Adrenal gland (tissue), 12 donors: ENCODE data around the gene CEP85L. TPM values are rescaled to one million over a fixed set of nuclear protein-coding genes. Genes with fewer than 3 reads are reported as not detected.

Source experiments
- DNase-seq, 7 donors: peaks; one replicate each; pipeline ENCODE4 v3.0.0-alpha.2; 2019 to 2020
- H3K27ac ChIP-seq, 5 donors: fragments of 200-600 bp; sonication (generic) in 4 of 5; 1 replicate in 3 of 5; 2 replicates in 2 of 5; pipeline versions ENCODE4 v1.5.1 to v1.8.0; 2016 to 2020; ENCODE audit warnings: mild to moderate bottlenecking in 1 of 5
- H3K27me3 ChIP-seq: fragments of 200-600 bp; 2 replicates; pipeline ENCODE4 v1.8.0; 2021
- H3K36me3 ChIP-seq, 2 donors: fragments of 200-600 bp; replicated peaks in 1 of 2; 1 replicate in 1 of 2; 2 replicates in 1 of 2; pipeline versions ENCODE4 v1.5.1 to v1.8.0; 2018 to 2022
- H3K4me1 ChIP-seq, 2 donors: fragments of 200-600 bp; replicated peaks in 1 of 2; 1 replicate in 1 of 2; 2 replicates in 1 of 2; pipeline versions ENCODE4 v1.5.1 to v1.8.0; 2018 to 2021
- H3K4me3 ChIP-seq, 4 donors: fragments of 200-600 bp; sonication (generic) in 3 of 4; one replicate each; pipeline ENCODE4 v1.5.1; 2016 to 2018
- H3K9me3 ChIP-seq, 3 donors: fragments of 200-600 bp; sonication (generic) in 1 of 3; replicated peaks in 1 of 3; 1 replicate in 2 of 3; 2 replicates in 1 of 3; pipeline versions ENCODE4 v1.5.1 to v1.8.0; 2016 to 2021
- CTCF ChIP-seq, 6 experiments: fragments of 450-650 bp in 4 of 6; fragments of 200-600 bp in 2 of 6; sonication (generic) in 1 of 6; IDR thresholded peaks; 1 replicate in 5 of 6; 2 replicates in 1 of 6; pipeline versions ENCODE4 v1.5.1 to v1.8.0; 2016 to 2021; ENCODE audit warnings: antibody characterized with exemption in 6 of 6, mild to moderate bottlenecking in 2 of 6, moderate library complexity in 1 of 6
- POLR2A ChIP-seq, 2 donors: fragments of 450-650 bp; IDR thresholded peaks; one replicate each; pipeline ENCODE4 v1.6.1; 2017; ENCODE audit warnings: antibody characterized with exemption in 2 of 2, mild to moderate bottlenecking in 2 of 2, moderate library complexity in 1 of 2
- WGBS, 4 donors: extraction: QIAGEN DNeasy Blood & Tissue Kit in 2 of 4; methylation state at CpG; one replicate each; pipeline versions ENCODE4 v1.1.5 to v1.1.7; 2013 to 2017; 5-methylcytosine and 5-hydroxymethylcytosine counted together
- intact Hi-C, 2 donors: fragments of 100-400 bp; cut with DNase I; formaldehyde crosslinking; loops; one replicate each; pipeline versions ENCODE4 v1.14.1 to v1.15.0; 2022 to 2023
- polyA plus RNA-seq, 3 donors: library from polyadenylated mRNA; stranded (reverse); fragments of 200-250 nt in 2 of 3; fragments of 350-450 nt in 1 of 3; fragmentation: Illumina TruSeq in 1 of 3; extraction: RNeasy Lipid Tissue Mini Kit (QIAGEN cat#74804) in 1 of 3; gene quantifications; one replicate each; pipeline ENCODE4 v1.2.3, GENCODE V29; 2013 to 2014
- total RNA-seq, 9 donors: library from RNA; depleted of rRNA in 4 of 9; stranded (reverse); fragments of >200 nt in 4 of 9; fragments of 120-200 nt in 1 of 9; fragmentation: NEBNext Ultra II Directional in 1 of 9; extraction: Animal tissue kit (Norgen Biotek cat#: 25700) in 1 of 9; gene quantifications; one replicate each; pipeline versions ENCODE4 v1.1.0 to v1.2.4, GENCODE V29; 2013 to 2023
- donor health status: healthy with polysubstance abuse.
- donor health status: Bipolar disorder and iron deficiency.
- donor health status: DM: yes; HTN: yes; CAD: no.
- donor health status: DM: no; HTN: no; CAD: no.
- donor health status: DM: no; HTN: no; CAD: no.
- donor health status: DM: yes; HTN: yes; CAD: no.

CEP85L gene
- total and polyA plus RNA-seq, 12 donors: 2.3 to 74.3 (median 23.3) TPM

- no peak for DNase-seq
- Histone ChIP-seq H3K4me1 (peaks cover 12 to 41% of the 10 kb centered on the region in 2 donors), H3K27ac (no peak overlapping the region), H3K27me3 (no peaks in the 10 kb centered on the region), H3K4me3 (peak overlapping the region in 1 of 4 donors; percentile 8), H3K36me3 (no peaks in the 10 kb centered on the region), H3K9me3 (no peaks in the 10 kb centered on the region)
- intact Hi-C loops: no loop called here
- no peak for TF ChIP-seq POLR2A (IDR thresholded peaks at IDR 0.05)
- TF ChIP-seq CTCF (IDR thresholded peaks at IDR 0.05): no peak
Measured at GRCh38 chr6:118548613-118549012, 102.8 kb downstream of the CEP85L start.

DNA sequence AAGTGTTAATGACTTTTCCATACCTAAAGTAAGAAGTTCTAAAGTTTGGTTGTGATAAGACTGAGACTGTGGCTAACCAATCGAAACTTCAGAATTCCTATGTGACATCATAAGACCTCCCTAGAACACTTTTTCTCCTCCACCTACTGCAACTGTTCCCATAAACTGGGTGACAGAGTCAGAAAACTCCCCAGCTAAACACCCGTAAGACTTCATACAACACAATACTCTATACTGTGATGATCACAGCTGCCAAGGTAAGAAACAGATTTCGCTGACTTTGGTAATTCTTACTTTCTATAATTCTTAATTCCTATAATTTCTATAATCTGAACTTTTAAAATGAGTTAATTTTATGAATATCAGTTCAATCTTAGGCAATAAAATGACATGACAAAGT, 103.3 kb downstream of the CEP85L start, which contains the start of gene PLN:
Gene PLN, plus strand, starts transcription at position 161 of the 400 bp plus-strand sequence. CDS start 10,626 bp downstream, outside the sequence.
- TF ChIP-seq CTCF (IDR thresholded peaks at IDR 0.05): no peak
- TF ChIP-seq POLR2A (IDR thresholded peaks at IDR 0.05): no peak
- H3K27me3 ChIP-seq: no peaks in the 10 kb centered on the region
- H3K4me1 ChIP-seq: peaks cover 12 to 41% of the 10 kb centered on the region in 2 donors
- H3K9me3 ChIP-seq: no peaks in the 10 kb centered on the region
- DNase-seq: no peak
- H3K27ac ChIP-seq: no peak within 1 kb of the TSS
- no peaks in the 10 kb centered on the region for H3K36me3 ChIP-seq
- H3K4me3 ChIP-seq: peak within 1 kb of the TSS in 1 of 4 donors; percentile 8
- intact Hi-C loops: no loop called here
- WGBS, 4 donors: 91 to 93% (median 92%) methylated on average over 3 of the region's 3 CpGs

DNA sequence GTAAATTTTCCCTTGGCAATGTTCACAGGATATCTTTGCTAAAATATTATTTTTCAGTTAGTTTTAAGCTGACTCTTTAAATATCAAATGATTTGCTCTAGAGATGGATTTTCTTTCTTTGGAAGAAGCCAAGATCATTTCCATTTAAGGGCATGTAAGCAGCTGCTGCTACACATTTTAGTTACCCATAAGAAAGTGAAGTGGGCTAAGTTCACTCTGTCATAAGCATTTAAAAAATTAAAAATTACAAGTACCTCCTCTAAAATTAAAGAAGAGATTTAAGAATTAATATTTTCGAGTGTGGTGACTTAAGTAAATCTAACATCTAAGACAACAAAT, 104.5 kb downstream of the CEP85L start:
- intact Hi-C loops: no loop called here
- H3K4me1 ChIP-seq: peaks cover 12 to 29% of the 10 kb centered on the region in 2 donors
- H3K9me3 ChIP-seq: no peaks in the 10 kb centered on the region
- no peak overlapping the region for H3K27ac ChIP-seq
- WGBS, 4 donors: 68 to 82% (median 72%) methylated on average over 1 of the region's 1 CpG
- H3K36me3 ChIP-seq: no peaks in the 10 kb centered on the region
- H3K27me3 ChIP-seq: no peaks in the 10 kb centered on the region
- TF ChIP-seq CTCF (IDR thresholded peaks at IDR 0.05) (no peak), POLR2A (IDR thresholded peaks at IDR 0.05) (no peak)
- no peak for DNase-seq
- no peak overlapping the region for H3K4me3 ChIP-seq

DNA sequence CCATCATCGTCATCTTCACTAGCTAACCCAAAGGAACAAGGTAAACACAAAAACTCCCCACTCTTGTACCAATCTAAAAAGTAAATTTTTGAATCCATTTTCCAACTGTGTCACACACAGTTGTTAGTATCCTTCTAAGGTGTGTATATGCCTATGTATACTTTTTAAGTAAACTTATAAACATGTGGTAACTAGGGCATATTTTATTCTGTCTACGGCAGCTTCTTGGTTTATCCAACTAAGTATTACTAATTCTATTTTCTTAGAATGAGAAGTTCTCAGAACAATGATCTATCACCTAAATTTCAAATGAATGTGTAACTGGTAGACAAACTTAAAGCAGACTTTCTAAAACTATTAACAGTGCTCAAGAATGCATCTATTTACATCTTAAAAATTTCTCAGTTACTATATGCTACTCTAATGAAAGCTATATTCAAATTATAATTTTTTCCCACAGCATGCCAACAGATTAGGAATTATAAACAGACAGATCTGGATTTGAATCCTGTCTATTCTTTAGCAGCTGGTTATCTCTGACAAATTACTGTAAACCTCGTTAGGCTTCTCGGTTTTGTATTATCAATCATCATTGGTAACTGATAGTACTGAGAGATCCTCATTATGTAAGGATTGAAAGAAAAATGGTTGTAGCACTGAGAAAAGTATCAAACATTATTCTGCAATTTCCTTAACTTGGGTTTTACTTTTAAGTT, 105.1 kb downstream of the CEP85L start:
- DNase-seq: no peak
- Histone ChIP-seq H3K27ac (no peak overlapping the region), H3K36me3 (no peaks in the 10 kb centered on the region), H3K27me3 (no peaks in the 10 kb centered on the region), H3K4me3 (no peak overlapping the region), H3K9me3 (no peaks in the 10 kb centered on the region), H3K4me1 (peaks cover 7 to 23% of the 10 kb centered on the region in 2 donors)
- 63 to 75% (median 72%) methylated on average over 4 of the region's 4 CpGs for WGBS, 4 donors
- intact Hi-C loops: no loop called here
- TF ChIP-seq CTCF (IDR thresholded peaks at IDR 0.05) (no peak), POLR2A (IDR thresholded peaks at IDR 0.05) (no peak)
